GM18507 (cell line): ENCODE results near the gene ZBTB17.

ENCODE experiments used
- DNase-seq: peaks from one replicate; pipeline ENCODE4 v3.0.0; 2011; ENCODE audit warnings: low read depth; ENCODE audit not compliant: insufficient read length; ENCODE audit errors: extremely low spot score
- FAIRE-seq: peaks from 2 replicates; lab custom pipeline; 2011; peaks lifted over from hg19 to GRCh38; lab: Jason Lieb, UNC

Gene ZBTB17

DNA sequence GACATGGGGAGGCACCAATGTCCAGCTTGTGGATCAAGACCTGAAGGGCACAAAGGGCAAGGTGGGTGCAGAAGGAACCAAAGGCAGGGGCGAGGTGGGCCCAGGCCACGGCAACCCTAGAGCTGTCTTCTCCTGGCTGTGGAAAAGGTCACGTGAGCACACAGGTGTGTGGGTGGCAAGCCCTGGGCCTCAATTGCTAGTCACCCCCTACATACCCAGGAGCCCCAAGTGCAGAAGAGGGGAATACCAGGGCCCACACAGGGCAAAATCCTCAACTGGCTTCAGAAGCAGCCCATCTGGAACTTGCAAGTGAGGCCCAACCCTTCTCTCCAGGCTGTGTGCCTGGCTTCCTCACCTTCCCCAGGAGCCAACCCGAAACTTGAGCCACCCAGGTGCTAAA is 25.6 kb downstream of the ZBTB17 start:
- DNase-seq (no peak), FAIRE-seq (peak; percentile 70)

DNA sequence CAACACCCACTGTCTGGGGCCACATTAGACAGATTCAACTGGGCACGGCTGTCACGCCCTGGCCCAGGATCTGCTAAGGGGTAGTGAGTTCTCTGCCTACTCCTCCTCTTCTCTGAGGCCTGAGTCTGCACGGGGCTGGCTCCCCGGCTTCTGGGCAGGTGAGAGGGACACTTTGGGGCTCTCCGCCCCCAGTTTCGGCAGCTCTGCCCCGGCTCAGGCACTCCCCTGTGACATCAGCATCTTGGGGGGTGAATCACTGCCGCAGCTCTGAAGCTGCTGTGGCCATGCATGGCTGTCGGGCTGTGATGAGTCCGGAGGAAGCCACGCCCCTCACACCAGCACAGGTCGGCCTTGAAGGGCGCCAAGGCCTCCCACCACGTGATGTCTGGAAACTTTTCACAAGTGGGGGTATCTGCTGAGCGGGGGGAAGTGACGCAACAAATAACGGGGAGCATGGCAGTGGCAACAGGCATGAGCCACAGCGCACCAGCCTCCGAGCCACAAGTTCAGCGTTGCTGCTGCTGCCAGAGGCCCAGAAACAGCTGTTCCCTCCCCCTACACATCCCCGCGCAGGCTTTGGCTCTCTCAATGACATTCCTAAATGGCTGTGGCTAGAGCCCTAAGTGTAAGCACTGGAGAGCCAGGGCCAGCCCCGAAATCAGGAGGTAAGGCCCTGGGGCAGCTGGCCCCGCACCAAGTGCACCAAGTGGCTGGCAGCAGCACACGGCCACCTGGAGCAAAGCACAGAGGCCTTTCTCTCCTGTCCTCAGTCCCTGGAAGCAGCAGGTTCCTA is 26.3 kb downstream of the ZBTB17 start:
- DNase-seq: peak; percentile 79
- peak; percentile 98 for FAIRE-seq

DNA sequence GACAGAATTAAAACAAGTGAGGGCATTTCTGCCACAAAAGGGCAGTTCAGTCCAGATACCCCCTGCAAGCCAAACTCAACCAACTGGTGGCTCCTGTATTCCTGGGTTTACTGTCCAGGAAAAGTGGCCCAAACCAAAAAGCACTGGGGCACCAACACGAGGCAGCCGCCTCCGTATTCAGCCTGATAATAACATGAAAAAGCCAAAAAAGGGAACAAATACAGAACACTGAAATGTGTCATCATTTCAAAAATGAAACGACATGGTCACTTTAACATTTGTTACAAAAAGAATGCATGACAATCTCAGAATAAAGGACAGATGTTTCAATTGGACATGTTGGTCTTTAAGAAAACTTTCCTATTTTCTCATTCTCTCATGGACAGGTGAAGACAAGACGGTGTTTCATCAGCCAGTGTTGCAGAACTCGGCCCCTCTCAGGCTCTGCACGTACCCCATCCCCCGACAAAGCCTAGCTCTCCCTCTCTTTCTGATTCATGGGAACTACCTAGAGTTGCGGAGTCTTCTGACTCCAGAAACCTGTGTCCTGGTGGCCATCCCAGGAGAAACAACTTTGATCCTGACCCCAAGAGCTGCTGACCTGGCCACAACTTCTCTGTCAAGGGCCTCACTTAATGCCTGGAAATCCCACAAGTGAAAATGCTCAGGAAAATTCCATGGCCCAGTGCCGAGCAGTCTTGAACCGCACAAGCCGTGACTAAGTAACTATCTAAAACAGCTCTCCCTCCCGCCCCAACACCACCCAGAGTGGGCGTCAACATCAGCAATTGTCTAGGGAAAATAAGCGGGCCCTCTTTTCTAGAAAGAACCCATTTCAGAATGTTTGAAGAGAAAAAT is 27.1 kb downstream of the ZBTB17 start:
- no peak for DNase-seq
- FAIRE-seq: peak; percentile 78

DNA sequence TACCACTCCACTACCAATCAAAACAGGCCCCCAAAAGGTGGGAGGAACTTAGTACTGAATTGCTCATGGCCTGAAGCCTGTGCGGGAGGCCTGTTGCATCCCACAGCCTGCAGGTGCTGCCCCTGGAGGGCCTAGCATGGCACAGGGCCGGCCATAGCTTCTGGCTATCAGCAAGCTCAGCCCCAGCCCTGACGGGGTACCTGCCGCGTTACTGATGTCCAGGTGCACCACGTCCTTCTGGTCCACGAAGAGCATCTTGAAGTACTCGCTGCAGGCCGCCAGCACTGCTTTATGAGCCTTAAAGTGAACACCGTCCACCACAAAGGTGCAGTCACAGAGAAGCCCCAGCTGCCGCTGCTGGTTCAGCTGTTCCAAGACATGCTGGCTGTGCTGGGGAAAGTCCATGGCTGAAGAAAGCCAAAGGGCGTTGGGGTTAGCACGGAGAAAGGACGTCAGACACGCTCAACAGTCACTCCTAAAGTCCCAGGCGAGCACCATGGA is 27.8 kb downstream of the ZBTB17 start:
- FAIRE-seq (no peak), DNase-seq (no peak)

DNA sequence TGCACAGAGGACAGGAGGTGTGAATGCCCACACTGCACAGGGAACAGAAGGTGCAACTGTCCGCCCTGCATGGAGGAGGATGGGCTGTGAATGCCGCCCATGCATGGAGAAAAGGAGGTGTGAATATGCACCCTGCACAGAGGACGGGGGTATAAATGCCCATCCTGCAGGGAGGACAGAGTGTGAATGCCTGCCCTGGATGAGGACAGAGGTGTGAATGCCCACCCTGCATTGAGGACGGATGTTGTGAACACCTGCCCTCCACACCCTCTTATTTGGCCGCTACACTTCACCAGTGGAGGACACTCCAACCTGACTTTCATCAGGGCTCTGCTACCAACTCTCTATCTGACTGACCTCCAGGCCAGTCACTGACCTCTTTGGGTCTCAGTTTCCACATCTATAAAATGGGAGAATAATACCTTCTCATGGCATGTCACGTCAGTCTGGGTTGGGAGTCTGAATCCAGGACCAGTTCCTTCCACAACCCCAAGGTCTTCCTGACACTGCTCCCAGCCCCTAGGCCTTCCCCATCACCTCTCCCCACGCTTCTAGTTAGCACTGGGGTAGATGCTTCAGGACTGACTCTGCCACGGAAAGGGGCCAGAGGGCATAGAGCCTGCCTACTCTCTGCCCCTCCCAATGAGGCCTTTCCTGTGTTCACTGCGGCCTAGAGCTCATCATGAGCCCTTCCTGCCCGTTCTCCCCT is 28.4 kb downstream of the ZBTB17 start:
- FAIRE-seq (peak; percentile 62), DNase-seq (no peak)

DNA sequence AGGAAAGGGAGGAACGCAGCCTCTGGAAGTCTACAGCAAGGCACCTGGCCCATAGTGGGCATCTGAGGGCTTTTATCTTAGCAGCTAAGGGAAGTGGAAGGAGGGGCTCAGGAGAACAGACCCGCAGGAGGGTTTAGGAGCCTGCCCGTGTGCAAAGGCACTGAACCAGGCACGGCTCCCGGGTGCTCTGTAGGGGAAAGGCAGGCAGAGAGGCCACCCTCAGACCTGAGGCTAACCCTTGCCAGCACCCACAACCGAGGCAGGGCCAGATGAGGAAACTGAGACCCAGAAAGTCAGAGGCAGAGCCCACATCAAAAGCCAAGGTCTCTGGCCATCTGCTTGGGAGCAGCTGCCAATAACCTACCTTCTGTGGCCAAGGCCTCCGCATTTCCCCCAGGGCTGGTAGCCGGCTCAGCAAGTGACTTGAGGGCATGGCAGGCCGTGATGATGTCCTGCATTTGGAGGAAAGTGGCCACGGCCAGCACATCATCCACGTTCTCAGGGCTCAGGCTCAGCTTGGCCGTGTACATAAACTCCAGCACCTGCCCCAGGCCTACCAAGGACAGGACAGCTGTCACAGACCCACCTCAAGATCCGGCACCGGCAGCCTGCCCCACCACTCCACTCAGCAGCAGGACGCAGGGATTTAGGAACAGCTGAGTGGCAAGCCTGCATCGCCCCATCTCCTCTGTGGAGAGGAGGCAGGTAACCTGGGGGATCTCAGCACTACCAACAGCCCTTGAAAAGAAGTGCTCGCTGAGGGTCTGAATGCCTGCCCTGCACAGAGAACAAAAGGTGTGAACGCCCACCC is 29.1 kb downstream of the ZBTB17 start:
- DNase-seq (no peak), FAIRE-seq (no peak)

DNA sequence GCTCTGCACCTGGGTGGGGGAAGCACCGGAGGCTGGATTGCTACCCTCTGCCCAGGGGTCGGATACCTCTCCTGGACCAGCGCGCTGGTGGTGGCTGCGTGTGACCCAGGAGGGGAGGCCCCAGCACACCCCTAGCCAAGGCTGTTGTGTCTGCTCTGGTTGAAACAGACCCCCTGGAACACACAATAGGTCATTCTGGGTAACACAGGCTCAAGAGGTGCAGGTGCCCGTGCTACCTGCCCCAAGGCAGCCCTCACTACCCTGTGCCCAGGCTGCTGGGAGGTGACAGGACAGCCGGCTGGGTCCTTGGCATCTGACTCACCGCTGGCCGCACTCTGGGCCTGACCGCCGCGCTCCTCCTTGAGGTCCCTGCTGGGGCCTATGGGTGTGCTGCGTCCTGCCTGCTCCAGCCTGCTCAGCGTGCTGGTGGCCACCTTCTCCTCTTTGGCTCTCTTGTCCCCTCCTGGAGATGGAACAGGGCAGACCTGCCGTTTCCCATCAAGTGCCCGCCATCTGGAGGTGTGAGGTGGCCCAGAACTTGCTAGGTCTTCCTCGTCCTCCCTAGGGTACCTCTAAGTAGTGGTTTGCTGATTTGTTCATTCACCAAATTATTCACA is 30.0 kb downstream of the ZBTB17 start:
- FAIRE-seq (no peak), DNase-seq (no peak)

DNA sequence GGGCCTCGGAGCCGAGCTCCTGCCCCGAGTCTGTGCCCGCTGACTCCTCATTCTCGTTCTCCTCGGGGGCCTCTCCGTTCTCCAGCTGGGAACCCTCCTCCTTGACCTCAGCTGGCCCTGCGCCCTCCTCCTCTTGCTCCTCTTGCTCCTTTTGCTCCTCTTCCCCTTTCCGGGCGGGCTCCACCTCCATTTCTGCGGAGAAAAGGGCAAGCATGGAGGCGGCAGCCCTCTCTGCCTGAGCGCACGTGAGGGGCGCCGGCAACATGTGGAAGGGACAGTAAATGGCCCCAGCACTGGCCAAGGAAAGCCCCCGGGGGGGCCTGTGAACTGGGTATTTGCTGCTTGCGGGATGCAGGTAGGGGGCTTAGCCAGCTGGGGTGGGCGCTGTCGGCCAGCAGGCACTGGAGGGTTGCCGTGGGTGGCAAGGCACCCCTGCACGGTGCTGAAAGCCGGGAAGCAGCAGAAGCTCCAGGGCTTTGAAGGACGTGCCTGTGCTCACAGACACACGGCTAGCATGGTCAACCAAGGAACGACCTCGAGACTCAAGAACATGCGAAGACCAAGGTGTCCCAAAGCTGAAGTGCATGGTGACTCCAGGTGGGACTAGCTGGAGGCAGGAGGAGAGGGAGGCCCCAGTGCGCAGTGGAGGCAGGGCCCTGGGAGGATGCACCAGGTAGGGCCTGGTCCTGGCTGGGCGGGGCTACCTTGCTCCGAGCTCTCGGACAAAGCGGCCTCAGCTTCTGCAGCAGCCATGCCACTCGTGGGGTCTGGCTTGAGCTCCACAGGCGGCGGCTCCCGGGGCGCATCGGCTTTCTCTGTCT is 30.7 kb downstream of the ZBTB17 start:
- FAIRE-seq (no peak), DNase-seq (no peak)

DNA sequence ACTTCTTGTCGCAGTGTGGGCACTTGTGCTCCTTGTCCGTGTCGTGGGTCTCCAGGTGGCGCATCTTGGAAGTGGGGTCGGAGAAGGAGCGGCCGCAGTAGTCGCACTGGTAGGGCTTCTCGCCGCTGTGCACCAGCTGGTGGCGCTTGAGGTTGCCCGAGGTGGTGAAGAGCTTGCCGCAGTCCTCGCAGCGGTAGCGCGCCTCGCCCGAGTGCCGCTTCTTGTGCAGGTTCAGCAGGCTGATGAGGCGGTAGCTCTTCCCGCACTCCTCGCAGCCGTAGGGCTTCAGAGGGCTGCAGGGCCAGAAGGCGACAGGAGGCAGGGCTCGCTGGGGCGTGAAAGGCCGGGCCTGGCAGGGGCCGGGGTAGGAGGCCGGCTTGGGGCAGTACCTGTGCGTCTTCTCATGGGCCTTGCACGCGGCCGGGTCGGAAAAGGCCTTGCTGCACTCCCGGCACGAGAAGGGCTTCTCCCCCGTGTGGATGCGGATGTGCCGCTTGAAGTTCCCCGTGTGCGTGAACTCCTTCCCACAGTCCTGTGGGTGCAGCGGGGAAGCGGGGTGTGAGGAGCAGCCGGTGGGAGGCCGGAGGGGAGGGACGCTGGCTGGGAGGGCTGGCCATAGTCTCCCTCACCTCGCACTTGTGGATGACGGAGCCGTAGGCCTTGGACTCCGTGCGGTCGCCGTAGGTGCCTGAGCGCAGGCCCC is 31.4 kb downstream of the ZBTB17 start:
- DNase-seq (no peak), FAIRE-seq (no peak)

DNA sequence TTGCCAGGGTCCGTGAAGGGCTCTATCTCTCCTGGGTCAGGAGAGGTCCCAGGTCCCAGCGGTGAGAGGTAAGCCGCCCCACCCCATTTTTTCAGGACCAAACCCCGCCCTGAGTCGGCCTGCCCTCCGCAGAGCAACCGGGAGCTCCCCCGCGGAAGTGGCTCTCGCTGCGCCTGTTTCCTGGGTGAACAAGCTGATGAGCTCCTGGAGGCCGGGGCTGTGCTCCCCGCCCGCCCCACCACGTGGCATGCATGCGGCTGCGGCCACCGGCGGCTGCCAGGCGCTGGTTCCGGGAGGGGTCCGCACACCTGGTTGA is 32.0 kb downstream of the ZBTB17 start:
- DNase-seq (no peak), FAIRE-seq (no peak)

DNA sequence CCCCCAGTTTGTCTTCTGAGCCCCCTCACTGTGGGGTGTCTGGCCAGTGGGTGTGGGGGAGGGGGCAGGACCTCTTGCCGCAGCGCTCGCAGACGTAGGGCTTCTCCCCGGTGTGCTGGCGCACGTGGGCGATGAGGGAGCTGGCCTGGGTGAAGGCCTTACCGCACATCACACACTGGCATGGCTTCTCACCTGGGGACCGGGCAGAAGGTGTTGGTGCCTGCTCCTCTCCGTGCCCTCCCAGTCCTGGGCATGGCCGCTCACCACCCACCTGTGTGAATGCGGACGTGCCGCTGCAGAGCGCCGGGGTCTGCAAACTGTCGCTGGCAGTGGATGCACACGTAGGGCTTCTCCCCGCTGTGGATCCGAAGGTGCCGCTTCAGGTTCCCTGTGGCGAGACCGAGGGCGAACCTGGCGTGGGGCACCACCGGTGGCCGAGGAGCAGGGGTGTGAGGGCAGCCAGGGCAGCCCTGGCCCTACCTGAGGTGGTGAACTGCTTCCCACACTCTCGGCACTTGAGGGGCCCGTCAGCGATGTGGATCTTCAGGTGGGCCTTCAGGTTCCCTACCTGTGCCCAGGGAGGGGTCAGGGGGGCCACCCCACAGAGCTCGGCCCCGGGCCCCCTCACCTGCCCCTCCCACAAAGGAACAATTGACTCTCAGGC is 32.4 kb downstream of the ZBTB17 start:
- DNase-seq (no peak), FAIRE-seq (no peak)

DNA sequence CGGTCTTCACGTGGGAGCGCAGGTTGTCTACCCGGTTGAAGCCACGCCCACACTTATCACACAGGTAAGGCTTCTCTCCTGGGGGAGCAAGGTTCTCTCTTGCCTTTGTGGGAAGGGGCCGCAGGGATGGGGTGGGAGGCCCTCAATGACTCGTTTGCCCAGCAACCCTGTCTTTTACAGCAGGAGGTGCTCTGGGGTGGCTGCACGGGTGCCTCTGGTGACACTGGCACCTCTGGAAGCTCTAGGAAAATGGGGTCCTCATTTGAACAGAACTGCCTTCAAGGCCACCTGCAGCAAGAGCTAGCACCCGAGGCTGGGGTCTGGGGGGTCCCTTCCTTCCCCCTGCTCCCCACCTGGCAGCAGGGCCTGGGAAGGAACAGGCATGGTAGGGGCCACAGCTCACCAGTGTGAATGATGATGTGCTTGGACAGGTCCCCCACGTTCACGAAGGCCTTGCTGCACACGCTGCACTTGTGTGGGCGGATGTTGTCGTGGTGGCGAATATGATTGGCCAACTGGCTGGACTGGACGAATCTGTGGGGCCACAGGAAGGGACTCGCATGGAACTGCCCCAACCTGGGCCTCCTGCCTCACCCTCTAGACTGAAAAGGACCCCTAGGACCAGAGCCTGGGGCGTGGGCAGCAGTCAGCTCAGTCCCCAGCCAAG is 33.1 kb downstream of the ZBTB17 start:
- DNase-seq (no peak), FAIRE-seq (no peak)

DNA sequence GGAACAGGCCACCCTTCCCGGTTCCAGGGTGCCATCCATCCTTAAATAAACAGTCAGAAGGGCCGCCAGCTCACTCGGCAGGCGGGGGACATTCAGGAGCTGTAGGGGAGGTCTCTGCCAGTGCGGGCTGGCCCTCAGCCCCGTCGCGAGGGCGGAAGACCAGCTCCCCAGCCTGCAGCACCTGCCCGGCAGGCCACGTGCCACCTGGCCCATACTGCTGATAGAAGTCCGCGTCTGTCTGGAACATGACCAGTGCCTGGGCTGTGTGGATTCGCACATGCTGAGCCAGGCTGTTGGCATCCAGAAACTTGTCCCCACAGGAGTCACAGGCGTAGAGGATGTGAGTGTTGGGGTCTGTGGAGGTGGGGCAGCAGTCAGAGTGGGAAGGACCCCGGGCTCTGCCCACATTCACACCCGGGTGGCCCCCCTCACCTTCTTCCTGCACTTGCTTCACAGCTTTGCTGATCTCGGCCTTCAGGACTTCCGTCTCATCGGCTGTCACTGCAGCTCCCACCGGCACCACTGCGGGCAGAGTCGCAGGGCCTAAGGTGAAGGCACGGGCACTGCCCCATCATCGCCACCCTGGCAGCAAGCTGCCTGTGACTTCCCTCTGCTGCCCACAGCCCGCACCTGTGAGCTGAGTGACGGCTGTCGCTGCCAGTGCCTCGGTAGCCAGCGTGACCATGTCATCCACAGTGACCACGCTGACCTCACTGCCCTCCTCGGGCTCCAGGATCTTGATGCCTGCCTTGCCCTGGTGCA is 33.8 kb downstream of the ZBTB17 start:
- no peak for FAIRE-seq
- DNase-seq: no peak

DNA sequence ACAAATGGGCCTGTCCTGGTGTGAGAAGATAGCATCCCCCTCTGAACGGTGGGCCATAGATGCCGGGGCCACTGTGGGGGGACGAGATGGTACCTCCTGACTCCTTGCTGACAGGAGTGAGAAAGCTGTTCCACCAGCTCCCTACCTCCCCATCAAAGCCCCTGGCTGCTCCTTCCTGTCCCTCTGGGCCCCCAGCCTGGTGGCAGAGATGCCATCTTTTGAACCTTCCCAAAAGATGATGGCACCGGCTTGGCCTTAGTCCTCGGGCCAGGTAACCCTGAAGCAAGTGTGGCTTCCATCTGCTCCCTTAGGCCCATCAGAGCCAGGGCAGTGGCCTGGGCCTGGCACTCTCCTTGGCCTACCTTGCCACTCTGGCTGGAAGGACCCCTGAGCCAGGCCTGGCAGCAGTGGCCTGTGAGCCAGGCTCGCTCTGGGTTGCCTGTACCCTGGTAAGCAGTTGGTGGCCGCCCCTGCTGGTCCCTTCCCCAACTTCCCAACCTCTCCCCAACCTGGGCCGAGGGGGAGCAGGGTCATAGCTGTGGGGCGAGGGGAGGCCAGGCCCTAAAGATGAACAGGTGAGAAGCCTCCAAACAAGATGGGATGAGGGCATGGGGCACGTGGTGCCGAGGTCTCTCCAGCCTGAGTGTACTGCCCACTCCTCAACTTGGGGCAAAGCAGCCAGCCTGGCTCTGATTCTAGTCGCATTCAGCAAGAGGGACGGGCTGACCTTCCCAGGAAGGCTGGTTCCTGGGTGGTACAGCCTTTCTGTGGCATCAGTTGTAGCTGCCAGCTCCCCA is 34.7 kb downstream of the ZBTB17 start:
- FAIRE-seq (no peak), DNase-seq (no peak)
